HTERT RPE-1 (cell line): ENCODE data around the gene CD53.
"Not testable (repeated sequence)": the region's sequence is repeated elsewhere in the genome, so short reads cannot be mapped to it uniquely, and the experiment has no call there.

Source experiments
- in situ Hi-C: fragments of 300-500 bp; cut with MboI; formaldehyde crosslinking; loops from 4 replicates; pipeline ENCODE4 v1.14.3; 2020; ENCODE audit warnings: low sequenced_read_pairs

The CD53 gene, protein sequence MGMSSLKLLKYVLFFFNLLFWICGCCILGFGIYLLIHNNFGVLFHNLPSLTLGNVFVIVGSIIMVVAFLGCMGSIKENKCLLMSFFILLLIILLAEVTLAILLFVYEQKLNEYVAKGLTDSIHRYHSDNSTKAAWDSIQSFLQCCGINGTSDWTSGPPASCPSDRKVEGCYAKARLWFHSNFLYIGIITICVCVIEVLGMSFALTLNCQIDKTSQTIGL

DNA sequence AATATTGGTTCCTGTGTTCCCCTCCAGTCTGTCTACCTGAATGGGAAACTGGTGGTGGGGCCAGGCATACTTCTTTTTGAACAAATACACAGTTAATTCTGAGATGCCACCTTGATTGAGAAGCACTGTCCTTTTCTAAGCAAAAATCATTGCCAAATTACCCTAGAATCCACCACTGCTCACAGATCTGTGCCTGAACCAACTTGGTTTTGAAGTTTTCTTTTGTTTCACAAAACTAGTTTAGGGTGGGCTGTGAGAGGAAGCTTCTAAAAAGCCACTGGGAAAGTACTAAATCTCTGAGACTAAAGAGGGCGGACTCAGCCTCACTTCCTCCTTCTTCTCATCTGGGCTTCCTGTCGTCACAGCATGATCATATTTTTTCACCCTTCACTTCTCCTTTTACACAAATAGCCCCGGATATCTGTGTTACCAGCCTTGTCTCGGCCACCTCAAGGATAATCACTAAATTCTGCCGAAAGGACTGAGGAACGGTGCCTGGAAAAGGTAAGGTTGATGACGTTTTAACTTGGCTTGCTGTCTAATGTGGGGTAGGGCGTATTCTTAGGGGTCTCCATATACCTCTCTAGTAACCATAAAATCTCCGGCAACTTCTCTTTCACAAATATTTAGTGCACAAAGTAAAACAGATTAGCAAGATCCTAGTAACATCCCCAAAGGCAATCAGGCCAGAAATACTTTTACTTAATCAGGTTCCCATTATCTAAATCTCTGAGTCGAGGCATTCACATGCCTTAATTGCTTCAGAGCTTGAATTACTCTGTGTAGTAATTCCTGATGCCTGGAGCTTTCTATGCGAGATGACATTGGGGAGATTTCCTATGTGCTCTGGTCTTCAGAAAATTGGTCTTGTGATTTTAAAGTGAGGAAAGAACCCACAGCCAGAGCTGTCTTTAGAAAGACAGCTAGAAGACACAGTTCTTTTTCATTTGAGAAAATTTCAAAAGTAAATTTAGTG, at the start of gene CD53:
Gene CD53, plus strand, starts transcription at position 404 of the 976 bp plus-strand sequence. CDS start 18,261 bp downstream, outside the sequence.
- in situ Hi-C loops, result no loop called here

DNA sequence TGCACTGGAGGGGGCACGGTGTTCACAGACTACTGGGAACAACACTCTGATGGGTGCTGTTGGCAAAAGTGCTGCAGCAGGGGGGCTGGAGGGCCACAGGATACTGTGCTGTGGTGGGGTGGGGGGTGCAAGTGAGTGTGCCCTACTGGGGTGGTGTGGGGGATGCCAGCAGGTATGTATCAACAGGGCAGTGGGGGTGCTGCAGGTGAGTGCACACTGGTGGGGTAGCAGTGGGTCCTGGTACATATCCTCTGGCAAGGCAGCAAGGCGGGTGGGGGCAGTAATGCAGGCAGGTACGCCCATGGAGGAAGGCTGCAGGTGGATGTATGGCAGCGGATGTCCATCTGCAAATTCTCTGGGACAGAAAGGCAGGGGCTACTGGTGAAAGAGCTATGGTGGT, 48.8 kb upstream of the CD53 start:
- in situ Hi-C loops, result no loop called here

GRCh38 chr1:110829955-110830553, 42.9 kb upstream of the CD53 start:
- in situ Hi-C loops, result no loop called here

- in situ Hi-C loops, result not testable (repeated sequence)
These were observed 39.2 kb upstream of the CD53 start for GRCh38 chr1:110833779-110834178.

GRCh38 chr1:110846861-110847260, 26.1 kb upstream of the CD53 start:
- in situ Hi-C loops, result no loop called here

DNA sequence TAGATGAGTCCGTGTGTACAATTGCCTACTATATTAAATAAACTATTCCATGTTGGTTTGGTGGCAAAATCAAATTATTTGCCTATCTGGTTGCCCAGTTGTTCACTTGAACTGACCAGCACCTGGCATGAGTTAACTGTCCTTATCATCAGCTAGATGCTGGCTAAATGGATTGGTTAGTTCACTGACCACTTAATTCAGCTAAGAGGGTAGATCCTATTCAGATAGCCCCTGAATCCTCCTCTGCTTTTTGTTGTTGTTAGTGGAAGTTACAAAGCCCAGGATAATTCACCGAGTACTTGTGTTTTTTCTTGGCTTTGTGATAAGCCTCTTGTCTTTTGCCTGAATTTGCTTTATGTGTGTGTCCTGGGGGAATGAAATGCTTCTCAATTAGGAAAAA, 22.8 kb upstream of the CD53 start:
- in situ Hi-C loops, result no loop called here

DNA sequence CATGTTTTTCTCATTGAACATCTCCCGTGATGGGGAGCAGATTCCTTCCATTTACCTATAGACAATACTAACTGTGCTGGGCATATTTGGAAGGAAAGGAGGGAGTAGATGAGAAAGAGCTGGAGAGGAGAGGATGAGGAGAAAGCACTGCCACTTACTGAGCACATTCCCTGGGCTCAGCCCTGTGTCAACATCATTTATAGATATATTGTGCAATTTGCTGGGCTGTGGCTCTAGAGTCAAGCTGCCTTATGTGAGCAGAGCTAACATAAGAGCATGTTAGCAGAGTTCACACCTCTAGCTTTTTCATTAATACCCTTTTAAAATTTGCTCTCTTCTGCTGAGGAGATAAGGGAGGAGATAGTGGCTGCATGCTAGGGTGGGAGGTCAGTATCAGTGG, 22.3 kb upstream of the CD53 start:
- in situ Hi-C loops, result no loop called here

DNA sequence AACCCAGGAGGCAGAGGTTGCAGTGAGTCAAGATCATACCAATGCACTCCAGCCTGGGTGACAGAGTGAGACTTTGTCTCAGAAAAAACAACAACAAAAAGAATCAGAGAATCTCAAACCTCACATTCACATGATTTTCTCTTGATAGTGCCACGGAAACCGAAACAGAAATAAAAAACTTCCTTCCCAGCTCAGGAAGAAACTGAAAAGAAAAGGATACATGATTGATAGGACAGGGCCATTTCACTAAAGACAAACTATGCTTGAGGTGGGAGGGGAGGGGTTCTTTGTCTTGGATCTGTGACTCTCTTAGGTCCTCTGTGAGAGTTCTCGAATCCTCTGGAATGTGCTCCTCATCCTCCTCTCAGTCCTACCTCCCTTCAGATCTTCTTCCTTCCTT, 19.8 kb upstream of the CD53 start:
- in situ Hi-C loops, result no loop called here

- in situ Hi-C loops, result no loop called here
These were observed 16.5 kb upstream of the CD53 start for GRCh38 chr1:110856410-110856809.

DNA sequence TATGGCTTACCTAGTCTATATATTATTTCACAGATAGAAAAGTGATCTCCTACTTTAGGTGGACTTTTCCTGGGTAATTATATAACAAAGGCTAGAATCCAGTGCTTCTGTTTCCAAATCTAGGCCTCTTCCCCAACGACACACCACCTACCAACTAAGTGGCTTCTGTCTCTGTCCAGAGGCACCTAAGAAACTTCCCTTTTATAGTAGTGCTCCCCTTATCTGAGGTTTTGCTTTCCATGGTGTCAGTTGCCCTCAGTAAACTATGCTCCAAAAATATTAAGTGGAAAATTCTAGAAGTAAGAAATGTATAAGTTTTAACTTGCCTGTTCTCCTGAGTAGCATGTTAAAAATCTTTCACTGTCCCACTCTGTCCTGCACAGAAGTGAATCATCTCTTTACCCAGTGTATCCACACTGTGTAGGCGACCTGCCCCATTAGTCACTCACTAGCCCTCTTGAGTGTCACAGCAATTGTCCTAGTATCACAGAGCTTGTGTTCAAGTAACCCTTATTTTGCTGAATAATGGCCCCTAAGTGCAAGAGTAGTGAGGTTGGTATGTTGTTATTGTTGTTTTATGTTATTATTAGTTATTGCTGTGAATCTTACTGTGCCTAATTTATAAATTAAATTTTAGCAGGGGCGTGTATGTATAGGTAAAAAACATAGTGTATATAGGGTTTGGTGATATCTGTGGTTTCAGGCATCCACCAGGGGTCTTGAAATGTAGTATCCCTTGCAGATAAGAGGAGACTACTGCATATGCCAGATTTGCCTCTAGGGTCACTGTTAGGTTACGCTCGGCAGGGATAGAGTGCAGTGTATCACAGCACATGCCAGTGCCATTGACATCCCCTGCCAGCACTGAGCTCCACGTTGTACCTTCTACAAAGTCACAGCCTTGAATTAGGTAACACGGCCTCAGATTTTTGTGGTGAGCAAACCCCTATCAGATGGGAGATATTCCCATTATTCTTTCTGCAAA, 14.7 kb upstream of the CD53 start:
- in situ Hi-C loops, result no loop called here

DNA sequence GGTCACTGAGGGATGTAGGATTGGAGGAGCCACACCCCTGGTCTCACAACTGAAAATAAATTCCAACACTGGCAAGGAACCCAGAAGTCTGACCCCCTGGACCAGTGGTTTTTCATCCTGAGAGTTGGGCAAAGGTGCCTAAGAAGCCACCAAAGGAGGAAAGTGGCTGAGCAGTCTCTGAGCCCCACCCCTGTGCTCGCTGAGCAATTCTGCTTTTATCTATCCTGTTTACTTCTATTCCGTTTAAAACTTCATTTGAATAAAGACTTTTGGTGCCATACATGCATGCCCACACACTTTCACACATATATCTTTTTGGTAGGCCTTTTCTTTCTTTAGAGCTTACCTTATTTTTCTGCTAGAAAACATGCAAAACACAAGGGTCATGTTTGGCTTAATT, 13.9 kb upstream of the CD53 start:
- in situ Hi-C loops, result no loop called here

DNA sequence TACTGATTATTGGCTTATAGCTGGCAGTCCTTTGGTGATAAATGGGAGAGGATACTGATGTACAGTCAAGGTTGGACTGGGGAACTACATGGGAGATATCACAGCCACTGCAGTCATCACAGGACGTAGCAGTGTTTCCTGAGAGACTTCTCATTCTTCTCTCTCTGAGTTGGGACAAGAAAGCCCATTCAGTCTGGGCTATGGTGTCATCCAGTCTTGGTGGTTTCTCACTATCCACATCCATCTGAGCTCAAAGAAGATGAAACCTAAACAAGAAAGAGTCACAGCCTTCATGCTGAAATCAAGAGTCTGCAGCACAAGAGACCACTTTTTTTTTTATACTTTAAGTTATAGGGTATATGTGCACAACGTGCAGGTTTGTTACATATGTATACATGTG, 12.8 kb upstream of the CD53 start:
- in situ Hi-C loops, result no loop called here

GRCh38 chr1:110860620-110861019, 12.3 kb upstream of the CD53 start:
- in situ Hi-C loops, result not testable (repeated sequence)

GRCh38 chr1:110861942-110862341, 11.0 kb upstream of the CD53 start:
- in situ Hi-C loops, result not testable (repeated sequence)

GRCh38 chr1:110864287-110864686, 8.7 kb upstream of the CD53 start:
- in situ Hi-C loops, result no loop called here

- in situ Hi-C loops, result no loop called here
These were observed 2.1 kb upstream of the CD53 start for GRCh38 chr1:110870721-110871388.

DNA sequence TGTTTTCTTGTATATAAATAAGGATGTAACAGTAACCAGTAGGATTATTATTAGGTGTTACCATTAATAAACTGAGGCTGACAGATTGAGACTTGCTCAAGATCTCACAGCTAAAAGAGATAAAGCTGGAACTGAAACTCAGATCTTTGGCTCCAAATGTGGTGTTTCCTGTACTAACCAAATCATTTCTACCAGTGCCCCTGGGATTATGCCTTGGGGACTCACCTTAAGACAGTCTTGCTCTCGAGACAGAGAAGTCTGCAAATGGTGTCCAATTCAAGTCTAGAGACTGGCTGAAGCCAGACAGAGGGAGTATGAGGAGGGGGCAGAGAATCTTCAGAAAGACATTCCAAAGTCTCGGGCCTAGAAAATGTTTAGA, 593 bp upstream of the CD53 start:
- in situ Hi-C loops, result no loop called here

- in situ Hi-C loops, result no loop called here
These were observed 908 bp downstream of the CD53 start for GRCh38 chr1:110873856-110874255.

DNA sequence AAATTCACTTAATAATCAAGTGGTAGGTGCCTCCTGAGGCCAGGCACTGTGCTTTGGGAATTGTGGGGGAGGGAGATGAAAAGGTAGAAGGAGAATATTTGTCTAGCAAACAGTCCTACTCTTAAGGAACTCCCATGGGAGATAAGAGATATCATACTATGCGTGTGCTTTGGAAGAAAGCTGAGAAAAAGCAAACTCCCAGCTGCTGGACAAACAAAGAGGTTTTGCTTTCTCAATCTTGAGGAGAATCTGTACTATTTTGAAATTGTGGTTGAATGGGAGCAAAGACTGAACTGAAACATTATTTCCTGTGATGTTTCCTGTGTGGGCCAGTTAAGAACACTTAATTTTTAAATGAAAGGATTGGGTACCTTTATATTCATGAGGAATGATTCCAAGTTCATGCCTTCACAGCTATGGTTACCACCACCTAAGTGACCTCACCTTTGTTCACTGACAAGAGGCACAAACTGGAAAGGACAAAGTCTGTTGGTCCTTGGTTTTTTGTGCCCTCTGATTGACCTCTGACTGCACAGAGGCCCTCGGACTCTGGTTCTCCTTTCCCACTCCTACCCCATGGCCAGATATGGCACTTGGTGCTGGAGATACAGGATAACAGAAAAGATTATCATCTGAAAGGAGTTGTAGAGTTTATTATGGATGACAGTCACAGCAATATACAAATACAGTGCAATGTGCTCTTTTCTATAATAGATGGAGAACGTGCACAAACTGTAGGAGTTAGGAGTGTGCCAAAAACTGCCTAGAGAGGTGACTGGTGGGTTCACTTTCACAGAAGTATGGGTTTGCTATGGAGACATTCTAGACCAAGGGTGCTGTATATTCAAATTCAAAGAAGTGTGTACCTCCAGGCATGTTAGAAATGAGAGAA, 1.6 kb downstream of the CD53 start:
- in situ Hi-C loops, result no loop called here
